GM21529 (cell line): Measurements from ENCODE around the gene GADD45GIP1.

Experiments used
- ATAC-seq: cut with Tn5 transposase; IDR thresholded peaks from one replicate; pipeline ENCODE4 v1.9.1; 2021; ENCODE audit not compliant: unreplicated experiment

GADD45GIP1 gene

DNA sequence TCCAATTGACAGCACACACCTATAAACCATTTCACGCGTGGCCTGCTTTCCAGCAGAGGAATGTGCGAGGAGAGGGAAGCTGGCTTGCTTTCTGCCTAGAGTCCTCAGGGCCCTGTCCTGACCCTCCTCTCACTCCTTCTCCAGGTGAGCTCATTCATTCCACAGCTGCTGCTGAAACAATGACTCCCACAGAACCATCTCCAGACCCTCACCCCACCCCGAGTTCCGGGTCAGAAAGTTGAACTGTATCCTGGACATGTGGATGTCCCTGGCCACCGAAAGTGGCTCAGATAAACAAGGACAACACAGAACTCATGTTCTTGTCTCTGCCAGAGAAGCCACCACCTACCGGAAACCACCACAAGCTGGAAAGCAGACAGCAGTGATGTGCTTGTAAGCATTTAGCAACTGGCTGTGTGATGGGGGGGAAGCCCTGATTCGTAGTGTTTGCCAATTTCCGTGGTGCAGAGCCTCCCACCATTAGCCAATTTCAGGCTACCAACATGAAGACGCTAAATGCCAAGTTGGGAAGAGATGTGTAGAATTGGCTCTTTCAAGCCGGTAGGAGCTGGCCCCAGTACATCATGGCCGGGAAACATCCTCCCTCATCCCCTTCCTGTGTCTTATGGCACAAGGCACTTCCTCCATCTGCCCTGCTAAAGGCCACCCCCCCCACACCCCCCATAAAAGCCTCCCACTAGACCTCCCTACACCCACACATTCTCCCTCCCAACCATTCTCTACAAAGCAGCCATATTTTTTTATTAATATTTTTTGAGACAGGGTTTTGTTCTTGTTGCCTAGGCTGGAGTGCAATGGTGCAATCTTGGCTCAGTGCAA, 43.0 kb downstream of the GADD45GIP1 start:
- ATAC-seq = no peak

DNA sequence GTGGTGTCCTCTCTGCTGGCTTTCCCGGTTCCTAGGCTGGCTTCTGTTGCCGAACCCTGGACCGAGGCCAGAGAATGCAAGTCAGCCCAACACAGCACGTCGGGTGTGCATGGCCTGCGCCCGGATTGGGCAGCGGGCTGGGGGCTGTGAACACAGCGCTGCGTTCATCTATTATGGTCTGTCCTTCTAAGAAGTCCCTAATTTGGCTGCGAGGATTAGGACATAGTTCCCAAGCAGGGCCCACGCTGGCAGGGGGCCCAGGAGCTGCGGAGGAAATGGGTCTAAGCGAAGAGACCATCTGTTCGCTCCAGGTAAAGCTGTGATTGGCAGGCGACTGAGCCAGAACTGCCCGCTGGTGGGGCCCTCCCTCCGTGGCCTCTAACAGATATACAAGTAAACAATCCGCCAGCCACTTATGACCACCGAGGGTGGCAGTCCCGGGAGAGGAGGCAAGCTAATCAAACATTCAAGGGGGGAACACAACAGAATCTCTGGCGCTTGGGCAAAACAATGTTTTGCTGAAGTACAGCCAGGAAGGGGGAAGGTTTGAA, 43.9 kb downstream of the GADD45GIP1 start:
- ATAC-seq = no peak

DNA sequence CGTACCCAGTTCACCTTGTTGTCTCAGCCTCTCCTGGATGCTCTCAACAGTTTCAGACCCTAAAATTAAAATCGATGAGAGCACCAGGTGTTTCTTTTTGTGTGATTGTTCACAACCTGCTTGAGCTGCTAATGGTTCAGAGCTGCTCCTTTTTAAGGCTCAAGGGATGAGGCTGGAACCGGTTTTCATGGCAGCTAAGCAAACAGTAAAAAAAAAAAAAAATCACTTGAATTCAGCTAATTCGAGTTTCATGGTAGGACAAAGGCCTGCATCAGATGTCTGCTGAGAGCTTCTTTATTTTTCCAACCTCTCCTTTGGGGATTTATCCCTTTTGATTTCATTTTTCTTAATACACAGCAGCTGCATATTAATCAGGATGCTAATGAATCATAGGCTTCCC, 44.5 kb downstream of the GADD45GIP1 start:
- no peak for ATAC-seq

DNA sequence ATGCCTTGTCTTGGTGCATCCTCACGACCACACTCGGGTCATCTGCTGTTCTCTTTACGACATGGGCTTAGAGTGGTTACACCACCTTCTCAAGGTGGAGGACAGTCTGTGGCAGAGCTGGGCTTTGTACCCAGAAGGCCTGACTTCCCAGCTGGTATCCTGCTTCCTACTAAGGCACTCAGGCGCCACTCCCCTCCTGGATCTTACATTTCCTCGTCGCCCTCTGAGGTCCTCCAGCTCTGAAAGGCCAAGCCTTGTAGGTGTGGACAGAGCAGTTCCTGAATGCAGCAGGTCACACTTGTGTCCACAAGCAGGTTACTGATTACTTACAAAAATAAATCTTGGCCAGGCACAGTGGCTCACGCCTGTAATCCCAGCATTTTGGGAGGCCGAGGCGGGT, 49.9 kb downstream of the GADD45GIP1 start:
- no peak for ATAC-seq
